Measurements from ENCODE around the gene FBL. TPM values are rescaled to one million over a fixed set of nuclear protein-coding genes. Genes with fewer than 3 reads are reported as not detected.

Gene FBL
- total RNA-seq, 1 experiment from 2014 or later, result 573 TPM

DNA sequence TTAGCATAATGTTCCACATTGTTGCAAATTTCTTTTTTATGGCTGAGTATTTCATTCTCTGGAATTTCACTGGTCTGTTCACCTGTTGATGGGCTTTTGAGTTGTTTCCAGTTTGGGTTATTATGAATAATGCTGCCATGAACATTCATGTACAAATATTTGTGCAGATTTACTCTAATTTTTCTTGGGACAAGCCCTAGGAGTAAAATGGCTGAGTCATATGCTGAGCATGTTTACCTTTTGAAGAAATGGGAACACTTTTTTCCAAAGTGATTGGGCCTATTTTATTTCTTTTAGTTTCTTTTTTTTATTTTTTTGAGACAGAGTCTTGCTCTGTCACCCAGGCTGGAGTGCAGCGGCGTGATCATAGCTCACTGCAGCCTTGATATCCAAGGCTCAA lies 4.7 kb upstream of the FBL start:
- Histone ChIP-seq H3K4me1 (ENCODE audit: insufficient read depth, low read length, poor library complexity, severe bottlenecking) (peaks cover 6% of the 10 kb centered on the region), H3K4me3 (ENCODE audit: low read depth, low read length, poor library complexity, severe bottlenecking) (no peak overlapping the region), H3K9me3 (ENCODE audit: low read depth, low read length, poor library complexity, severe bottlenecking) (no peaks in the 10 kb centered on the region), H3K27me3 (replicated peaks; ENCODE audit: insufficient read depth, low read depth, low read length, poor library complexity) (no peaks in the 10 kb centered on the region), H3K27ac (ENCODE audit: low read depth, low read length, poor library complexity, severe bottlenecking) (no peak overlapping the region), H3K36me3 (ENCODE audit: insufficient read depth, low read length, poor library complexity, severe bottlenecking) (no peaks in the 10 kb centered on the region)
- TF ChIP-seq EZH2 (IDR thresholded peaks at IDR 0.05; ENCODE audit: borderline replicate concordance, low read depth, low read length, poor library complexity, severe bottlenecking) (no peak), CTCF (conservative IDR thresholded peaks at IDR 0.05; ENCODE audit: low read depth, low read length) (no peak)
- intact Hi-C loops (cut with micrococcal nuclease; ENCODE audit: unreplicated experiment), result no loop called here
- POLR2A ChIA-PET (ENCODE audit: low non-redundant PET), result no interaction called here
- no peak for DNase-seq (ENCODE audit: low spot score)
- CTCF ChIA-PET, result no interaction called here
- no TSS peak for BruUV-seq (replicated peaks)

- intact Hi-C loops (cut with micrococcal nuclease; ENCODE audit: unreplicated experiment), result no loop called here
- peaks cover 21% of the 10 kb centered on the region for H3K4me1 ChIP-seq (ENCODE audit: insufficient read depth, low read length, poor library complexity, severe bottlenecking)
- H3K27ac ChIP-seq (ENCODE audit: low read depth, low read length, poor library complexity, severe bottlenecking), result no peak overlapping the region
- H3K36me3 ChIP-seq (ENCODE audit: insufficient read depth, low read length, poor library complexity, severe bottlenecking), result no peaks in the 10 kb centered on the region
- no peaks in the 10 kb centered on the region for H3K9me3 ChIP-seq (ENCODE audit: low read depth, low read length, poor library complexity, severe bottlenecking)
- no peak overlapping the region for H3K4me3 ChIP-seq (ENCODE audit: low read depth, low read length, poor library complexity, severe bottlenecking)
- BruUV-seq (replicated peaks), result no TSS peak
- CTCF ChIA-PET, result no interaction called here
- H3K27me3 ChIP-seq (replicated peaks; ENCODE audit: insufficient read depth, low read depth, low read length, poor library complexity), result no peaks in the 10 kb centered on the region
- no peak for DNase-seq (ENCODE audit: low spot score)
- POLR2A ChIA-PET (ENCODE audit: low non-redundant PET), result no interaction called here
- TF ChIP-seq CTCF (conservative IDR thresholded peaks at IDR 0.05; ENCODE audit: low read depth, low read length), result no peak
- no peak for TF ChIP-seq EZH2 (IDR thresholded peaks at IDR 0.05; ENCODE audit: borderline replicate concordance, low read depth, low read length, poor library complexity, severe bottlenecking)
Observed at GRCh38 chr19:39848392-39848791, 2.2 kb upstream of the FBL start.

DNA sequence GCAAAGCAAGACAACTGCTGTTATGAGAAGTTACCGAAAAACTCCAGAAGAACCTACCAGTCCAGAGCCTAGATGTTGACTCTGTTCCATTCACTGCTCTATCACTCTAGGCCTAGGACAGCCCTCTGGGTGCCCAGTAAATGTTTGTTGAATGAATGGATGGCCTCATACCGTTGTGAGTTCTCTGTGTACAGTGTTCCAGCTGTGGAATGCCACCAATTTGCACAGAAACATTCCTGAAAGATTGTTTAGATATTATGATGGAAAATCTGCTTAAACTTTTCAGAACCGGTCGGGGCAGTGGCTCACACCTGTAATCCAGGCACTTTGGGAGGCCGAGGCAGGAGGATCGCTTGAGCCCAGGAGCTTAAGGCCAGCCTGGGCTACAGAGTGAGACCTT lies 1.3 kb upstream of the FBL start:
- H3K4me1 ChIP-seq (ENCODE audit: insufficient read depth, low read length, poor library complexity, severe bottlenecking), result peaks cover 30% of the 10 kb centered on the region
- H3K27ac ChIP-seq (ENCODE audit: low read depth, low read length, poor library complexity, severe bottlenecking), result no peak overlapping the region
- CTCF ChIA-PET, result interaction anchor here (0.6 kb wide), 1 partner anchor 54 kb away, joined by 4 read pairs; no protein-coding TSS in a partner anchor
- intact Hi-C loops (cut with micrococcal nuclease; ENCODE audit: unreplicated experiment), result no loop called here
- BruUV-seq (replicated peaks), result no TSS peak
- POLR2A ChIA-PET (ENCODE audit: low non-redundant PET), result no interaction called here
- no peak for DNase-seq (ENCODE audit: low spot score)
- no peaks in the 10 kb centered on the region for H3K36me3 ChIP-seq (ENCODE audit: insufficient read depth, low read length, poor library complexity, severe bottlenecking)
- TF ChIP-seq CTCF (conservative IDR thresholded peaks at IDR 0.05; ENCODE audit: low read depth, low read length) (no peak), EZH2 (IDR thresholded peaks at IDR 0.05; ENCODE audit: borderline replicate concordance, low read depth, low read length, poor library complexity, severe bottlenecking) (no peak)
- H3K4me3 ChIP-seq (ENCODE audit: low read depth, low read length, poor library complexity, severe bottlenecking), result no peak overlapping the region
- H3K9me3 ChIP-seq (ENCODE audit: low read depth, low read length, poor library complexity, severe bottlenecking), result no peaks in the 10 kb centered on the region
- no peaks in the 10 kb centered on the region for H3K27me3 ChIP-seq (replicated peaks; ENCODE audit: insufficient read depth, low read depth, low read length, poor library complexity)
